NCI-H187 (cell line): ENCODE data around the gene PROZ.

Experiments used
- DNase-seq, 2 experiments: peaks; one replicate each; lab custom pipeline; 2025; lab: John Stamatoyannopoulos, UW

Gene PROZ

GRCh38 chr13:113178070-113178895, 19.8 kb downstream of the PROZ start:
- DNase-seq = no peak

GRCh38 chr13:113178896-113179167, 20.4 kb downstream of the PROZ start:
- DNase-seq = no peak

- DNase-seq = no peak
Observed at GRCh38 chr13:113179374-113180230, 21.2 kb downstream of the PROZ start.

GRCh38 chr13:113182046-113182445, 23.6 kb downstream of the PROZ start:
- no peak for DNase-seq

GRCh38 chr13:113183450-113184129, 25.1 kb downstream of the PROZ start:
- no peak for DNase-seq

- no peak for DNase-seq
Observed at GRCh38 chr13:113184568-113185440, 26.4 kb downstream of the PROZ start.

- DNase-seq = no peak
Observed at GRCh38 chr13:113186061-113186900, 27.8 kb downstream of the PROZ start.

GRCh38 chr13:113187263-113187669, 28.8 kb downstream of the PROZ start:
- DNase-seq = no peak

GRCh38 chr13:113187883-113188665, 29.6 kb downstream of the PROZ start:
- DNase-seq = no peak

GRCh38 chr13:113190181-113190580, 31.7 kb downstream of the PROZ start:
- DNase-seq = no peak

GRCh38 chr13:113192279-113192678, 33.8 kb downstream of the PROZ start:
- no peak for DNase-seq

- no peak for DNase-seq
Observed at GRCh38 chr13:113192902-113193301, 34.5 kb downstream of the PROZ start.

- DNase-seq = no peak
Observed at GRCh38 chr13:113195360-113195759, 36.9 kb downstream of the PROZ start.

- DNase-seq = no peak
Observed at GRCh38 chr13:113196970-113197737, 38.7 kb downstream of the PROZ start.

- DNase-seq = no peak
Observed at GRCh38 chr13:113201815-113202214, 43.4 kb downstream of the PROZ start.

- DNase-seq = no peak
Observed at GRCh38 chr13:113202912-113203311, 44.5 kb downstream of the PROZ start.

GRCh38 chr13:113203507-113204377, 45.3 kb downstream of the PROZ start:
- no peak for DNase-seq

- DNase-seq = no peak
Observed at GRCh38 chr13:113204378-113204734, 45.9 kb downstream of the PROZ start.
